Endothelial cell of umbilical vein (primary cell): ENCODE measurements around the gene SETD6.
"Not testable (repeated sequence)": the region's sequence is repeated elsewhere in the genome, so short reads cannot be mapped to it uniquely, and the experiment has no call there.

Experiments used
- EZH2 ChIP-seq: IDR thresholded peaks from 2 replicates; pipeline ENCODE4 v1.6.1; 2012; ENCODE audit warnings: borderline replicate concordance, low read depth, mild to moderate bottlenecking, moderate library complexity, low read length, inconsistent platforms; ENCODE audit not compliant: severe bottlenecking
- FOS ChIP-seq: IDR thresholded peaks from 2 replicates; pipeline ENCODE4 v1.6.1; 2011; ENCODE audit warnings: mild to moderate bottlenecking, low read length, moderate library complexity, borderline replicate concordance; ENCODE audit not compliant: insufficient read depth
- MYC ChIP-seq: IDR thresholded peaks from one replicate; pipeline ENCODE4 v1.6.1; 2011; ENCODE audit warnings: mild to moderate bottlenecking, low read depth, low read length
- POLR2A ChIP-seq: IDR thresholded peaks from 2 replicates; pipeline ENCODE4 v1.6.1; 2012; ENCODE audit warnings: low read depth, mild to moderate bottlenecking, control low read depth, low read length
- POLR2AphosphoS5 ChIP-seq: IDR thresholded peaks from 2 replicates; pipeline ENCODE4 v1.6.1; 2012; ENCODE audit warnings: low read depth, mild to moderate bottlenecking, control low read depth, low read length, moderate library complexity; ENCODE audit not compliant: insufficient read depth
- TF ChIP-seq, protein P1 (sequence below), 2 donors: IDR thresholded peaks; 1 replicate in 1 of 2; 2 replicates in 1 of 2; pipeline ENCODE4 v1.5.1; 2011; ENCODE audit warnings: low read length in 2 of 2, mild to moderate bottlenecking in 2 of 2, moderate library complexity in 2 of 2, control low read depth in 1 of 2, inconsistent platforms in 1 of 2, low read depth in 1 of 2; ENCODE audit not compliant: insufficient read depth in 1 of 2; ENCODE audit errors: extremely low read depth in 1 of 2

DNA sequence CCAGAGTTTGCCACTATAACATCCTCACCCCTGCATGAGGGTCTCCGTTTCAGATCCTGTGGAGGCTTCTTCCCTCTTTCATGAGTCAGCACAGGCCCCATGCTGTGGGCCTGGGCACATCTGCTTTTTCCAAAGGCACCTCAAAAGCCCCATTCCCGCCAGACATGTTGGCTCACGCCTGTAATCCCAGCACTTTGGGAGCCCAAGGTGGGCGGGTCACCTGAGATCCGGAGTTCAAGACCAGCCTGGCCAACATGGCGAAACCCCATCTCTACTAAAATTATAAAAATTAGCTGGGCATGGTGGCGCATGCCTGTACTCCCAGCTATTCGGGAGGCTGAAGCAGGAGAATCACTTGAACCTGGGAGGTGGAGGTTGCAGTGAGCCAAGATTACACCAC lies 24.8 kb upstream of the SETD6 start:
- TF ChIP-seq, protein P1, sequence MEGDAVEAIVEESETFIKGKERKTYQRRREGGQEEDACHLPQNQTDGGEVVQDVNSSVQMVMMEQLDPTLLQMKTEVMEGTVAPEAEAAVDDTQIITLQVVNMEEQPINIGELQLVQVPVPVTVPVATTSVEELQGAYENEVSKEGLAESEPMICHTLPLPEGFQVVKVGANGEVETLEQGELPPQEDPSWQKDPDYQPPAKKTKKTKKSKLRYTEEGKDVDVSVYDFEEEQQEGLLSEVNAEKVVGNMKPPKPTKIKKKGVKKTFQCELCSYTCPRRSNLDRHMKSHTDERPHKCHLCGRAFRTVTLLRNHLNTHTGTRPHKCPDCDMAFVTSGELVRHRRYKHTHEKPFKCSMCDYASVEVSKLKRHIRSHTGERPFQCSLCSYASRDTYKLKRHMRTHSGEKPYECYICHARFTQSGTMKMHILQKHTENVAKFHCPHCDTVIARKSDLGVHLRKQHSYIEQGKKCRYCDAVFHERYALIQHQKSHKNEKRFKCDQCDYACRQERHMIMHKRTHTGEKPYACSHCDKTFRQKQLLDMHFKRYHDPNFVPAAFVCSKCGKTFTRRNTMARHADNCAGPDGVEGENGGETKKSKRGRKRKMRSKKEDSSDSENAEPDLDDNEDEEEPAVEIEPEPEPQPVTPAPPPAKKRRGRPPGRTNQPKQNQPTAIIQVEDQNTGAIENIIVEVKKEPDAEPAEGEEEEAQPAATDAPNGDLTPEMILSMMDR (IDR thresholded peaks at IDR 0.05; ENCODE audit: extremely low read depth in 1 of 2, insufficient read depth in 1 of 2, low read depth in 1 of 2, low read length in 2 of 2) = not testable (repeated sequence)
- TF ChIP-seq POLR2A, EZH2, POLR2AphosphoS5, FOS, MYC: not testable (repeated sequence)
